Neural progenitor cell (in vitro differentiated cells): ENCODE results near the gene DOK1. TPM values are rescaled to one million over a fixed set of nuclear protein-coding genes. Genes with fewer than 3 reads are reported as not detected.

ENCODE experiments used
- DNase-seq: peaks from one replicate; pipeline ENCODE4 v3.0.0-alpha.2; 2016; ENCODE audit warnings: low spot score
- H2AFZ ChIP-seq: fragments of 200-600 bp; sonication (generic); replicated peaks from 2 replicates; pipeline ENCODE4 v1.6.1; 2016; ENCODE audit warnings: antibody characterized with exemption
- H3F3A ChIP-seq: fragments of 200-600 bp; sonication (generic); 2 replicates; pipeline ENCODE4 v1.6.1; 2016; ENCODE audit warnings: antibody characterized with exemption, low read depth
- H3K27ac ChIP-seq: fragments of 200-600 bp; sonication (generic); 2 replicates; pipeline ENCODE4 v1.5.1; 2016; ENCODE audit warnings: mild to moderate bottlenecking
- H3K27me3 ChIP-seq: fragments of 200-600 bp; sonication (generic); 2 replicates; pipeline ENCODE4 v1.6.1; 2016; ENCODE audit warnings: mild to moderate bottlenecking, moderate library complexity
- H3K36me3 ChIP-seq: fragments of 200-600 bp; sonication (generic); 2 replicates; pipeline ENCODE4 v1.5.1; 2016
- H3K4me1 ChIP-seq: fragments of 200-600 bp; sonication (generic); 2 replicates; pipeline ENCODE4 v1.6.1; 2016; ENCODE audit warnings: mixed run types
- H3K4me2 ChIP-seq: fragments of 200-600 bp; sonication (generic); 2 replicates; pipeline ENCODE4 v1.6.1; 2016
- H3K4me3 ChIP-seq: fragments of 200-600 bp; sonication (generic); 2 replicates; pipeline ENCODE4 v1.5.1; 2016
- H3K79me2 ChIP-seq: fragments of 200-600 bp; sonication (generic); 2 replicates; pipeline ENCODE4 v1.6.1; 2016; ENCODE audit warnings: low read depth
- H3K9ac ChIP-seq: fragments of 200-600 bp; sonication (generic); 2 replicates; pipeline ENCODE4 v1.6.1; 2016
- H3K9me3 ChIP-seq: fragments of 200-600 bp; sonication (generic); 2 replicates; pipeline ENCODE4 v1.5.1; 2016; ENCODE audit warnings: low read depth
- H4K20me1 ChIP-seq: fragments of 200-600 bp; sonication (generic); 2 replicates; pipeline ENCODE4 v1.6.1; 2016; ENCODE audit warnings: low read depth
- H3K27ac Mint-ChIP-seq: 3 replicates; pipeline ENCODE4 v1.8.0; 2021; ENCODE audit warnings: mixed read lengths
- H3K27me3 Mint-ChIP-seq: 2 replicates; pipeline ENCODE4 v1.8.0; 2022; ENCODE audit warnings: low read depth, mild to moderate bottlenecking, inconsistent platforms, moderate library complexity, mixed read lengths; ENCODE audit not compliant: insufficient read depth
- H3K36me3 Mint-ChIP-seq: 3 replicates; pipeline ENCODE4 v1.8.0; 2021; ENCODE audit warnings: mixed read lengths
- H3K4me1 Mint-ChIP-seq: 3 replicates; pipeline ENCODE4 v1.8.0; 2021; ENCODE audit warnings: mixed read lengths
- H3K4me3 Mint-ChIP-seq: 3 replicates; pipeline ENCODE4 v1.8.0; 2021; ENCODE audit warnings: mild to moderate bottlenecking, moderate library complexity, mixed read lengths
- H3K9me3 Mint-ChIP-seq: 3 replicates; pipeline ENCODE4 v1.8.0; 2020; ENCODE audit warnings: mixed read lengths
- EZH2 ChIP-seq: fragments of 200-600 bp; sonication (generic); IDR thresholded peaks from 2 replicates; pipeline ENCODE4 v1.6.1; 2017; ENCODE audit warnings: antibody characterized with exemption, mild to moderate bottlenecking, moderate library complexity
- EZH2phosphoT487 ChIP-seq: fragments of 200-600 bp; sonication (generic); IDR thresholded peaks from 2 replicates; pipeline ENCODE4 v1.6.1; 2017; ENCODE audit warnings: antibody characterized with exemption
- total RNA-seq: library from RNA; depleted of rRNA; stranded (reverse); fragments of >200 nt; gene quantifications from 2 replicates; pipeline ENCODE4 v1.2.3, GENCODE V29; 2015; ENCODE audit warnings: low replicate concordance
- TF ChIP-seq, protein P1 (sequence below): fragments of 200-600 bp; sonication (generic); IDR thresholded peaks from 2 replicates; pipeline ENCODE4 v1.5.1; 2017; ENCODE audit warnings: antibody characterized with exemption, mild to moderate bottlenecking

DOK1 gene
- total RNA-seq, 1 donor from 2014 or later, result 3.4 TPM

DNA sequence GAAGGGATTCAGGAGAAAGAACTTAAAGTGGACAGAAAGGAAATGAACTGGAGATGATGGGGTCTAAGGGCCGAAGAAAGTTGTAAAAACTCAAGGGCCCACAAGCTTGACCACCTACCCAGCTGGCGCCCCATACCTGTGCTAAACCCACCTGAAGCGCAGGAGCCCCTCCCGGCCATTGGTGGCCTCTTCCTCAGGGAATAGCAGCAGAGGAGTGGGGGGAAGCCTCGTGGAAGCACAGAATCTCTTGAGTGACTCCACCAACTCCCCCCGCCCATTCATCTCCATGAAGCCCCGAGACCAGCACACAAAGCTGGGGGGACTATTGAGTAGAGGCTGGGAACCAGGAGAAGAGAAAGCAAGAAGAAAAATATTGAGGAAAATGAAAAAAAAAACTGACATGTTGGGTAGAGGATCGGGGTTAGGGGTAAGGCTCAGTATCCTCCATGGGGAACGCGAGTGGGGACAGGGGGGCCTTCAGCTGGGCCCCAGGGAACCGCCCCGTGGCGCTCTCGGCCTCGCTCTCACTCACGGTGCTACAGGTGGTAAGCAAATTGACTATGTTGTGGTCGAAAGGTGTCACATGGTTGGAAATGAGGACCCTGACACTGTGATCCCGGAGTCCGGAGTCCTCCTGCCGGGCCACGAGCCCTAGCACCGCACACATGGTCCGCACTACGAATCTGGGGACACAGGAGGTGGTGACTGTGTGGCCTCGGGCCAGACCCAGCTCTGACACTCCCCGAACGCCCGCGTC lies 25.7 kb upstream of the DOK1 start:
- Histone ChIP-seq H3K9ac (peak overlapping the region; percentile 92), H3F3A (peaks cover 12% of the 10 kb centered on the region), H3K36me3 (no peaks in the 10 kb centered on the region), H3K27me3 (no peaks in the 10 kb centered on the region), H3K27ac (peak overlapping the region; percentile 17), H3K4me1 (peaks cover 16% of the 10 kb centered on the region), H4K20me1 (no peaks in the 10 kb centered on the region), H2AFZ (peak overlapping the region; percentile 88), H3K9me3 (no peaks in the 10 kb centered on the region), H3K4me3 (peak overlapping the region; percentile 97), H3K79me2 (peaks cover 35% of the 10 kb centered on the region), H3K4me2 (peak overlapping the region; percentile 98)
- peaks cover 30% of the 10 kb centered on the region for H3K36me3 Mint-ChIP-seq
- H3K9me3 Mint-ChIP-seq, result no peaks in the 10 kb centered on the region
- DNase-seq, result no peak
- no peak for TF ChIP-seq EZH2phosphoT487
- TF ChIP-seq, protein P1, sequence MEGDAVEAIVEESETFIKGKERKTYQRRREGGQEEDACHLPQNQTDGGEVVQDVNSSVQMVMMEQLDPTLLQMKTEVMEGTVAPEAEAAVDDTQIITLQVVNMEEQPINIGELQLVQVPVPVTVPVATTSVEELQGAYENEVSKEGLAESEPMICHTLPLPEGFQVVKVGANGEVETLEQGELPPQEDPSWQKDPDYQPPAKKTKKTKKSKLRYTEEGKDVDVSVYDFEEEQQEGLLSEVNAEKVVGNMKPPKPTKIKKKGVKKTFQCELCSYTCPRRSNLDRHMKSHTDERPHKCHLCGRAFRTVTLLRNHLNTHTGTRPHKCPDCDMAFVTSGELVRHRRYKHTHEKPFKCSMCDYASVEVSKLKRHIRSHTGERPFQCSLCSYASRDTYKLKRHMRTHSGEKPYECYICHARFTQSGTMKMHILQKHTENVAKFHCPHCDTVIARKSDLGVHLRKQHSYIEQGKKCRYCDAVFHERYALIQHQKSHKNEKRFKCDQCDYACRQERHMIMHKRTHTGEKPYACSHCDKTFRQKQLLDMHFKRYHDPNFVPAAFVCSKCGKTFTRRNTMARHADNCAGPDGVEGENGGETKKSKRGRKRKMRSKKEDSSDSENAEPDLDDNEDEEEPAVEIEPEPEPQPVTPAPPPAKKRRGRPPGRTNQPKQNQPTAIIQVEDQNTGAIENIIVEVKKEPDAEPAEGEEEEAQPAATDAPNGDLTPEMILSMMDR, result no peak
- no peak for TF ChIP-seq EZH2
- peaks cover 32% of the 10 kb centered on the region for H3K4me1 Mint-ChIP-seq
- H3K27ac Mint-ChIP-seq, result peak overlapping the region; percentile 97
- peak overlapping the region; percentile 96 for H3K4me3 Mint-ChIP-seq
- peaks cover 7% of the 10 kb centered on the region for H3K27me3 Mint-ChIP-seq

- H3K36me3 Mint-ChIP-seq, result peaks cover 32% of the 10 kb centered on the region
- peak; percentile 100 for DNase-seq
- Histone ChIP-seq H3K4me2 (peak within 1 kb of the TSS; percentile 98), H3K9ac (peak within 1 kb of the TSS; percentile 92), H2AFZ (peak within 1 kb of the TSS; percentile 88), H3K4me1 (peaks cover 16% of the 10 kb centered on the region), H3K36me3 (no peaks in the 10 kb centered on the region), H3K27me3 (no peaks in the 10 kb centered on the region), H3K4me3 (peak within 1 kb of the TSS; percentile 97), H3K9me3 (no peaks in the 10 kb centered on the region), H3F3A (peaks cover 12% of the 10 kb centered on the region), H3K27ac (peak within 1 kb of the TSS; percentile 17), H3K79me2 (peaks cover 35% of the 10 kb centered on the region), H4K20me1 (no peaks in the 10 kb centered on the region)
- H3K9me3 Mint-ChIP-seq, result no peaks in the 10 kb centered on the region
- TF ChIP-seq EZH2phosphoT487, result no peak
- TF ChIP-seq, protein P1, result no peak
- no peak for TF ChIP-seq EZH2
- H3K4me3 Mint-ChIP-seq, result peak within 1 kb of the TSS; percentile 96
- H3K27me3 Mint-ChIP-seq, result peaks cover 7% of the 10 kb centered on the region
- peak within 1 kb of the TSS; percentile 97 for H3K27ac Mint-ChIP-seq
- peaks cover 32% of the 10 kb centered on the region for H3K4me1 Mint-ChIP-seq
These were observed 24.9 kb upstream of the DOK1 start, which contains the start of the genes AUP1 and HTRA2 for GRCh38 chr2:74529357-74530238. AUP1 (minus strand) TSS chr2:74529706; CDS start chr2:74529629, 77 bp downstream. HTRA2 (plus strand) TSS chr2:74529933; CDS start chr2:74530007, 74 bp downstream.

DNA sequence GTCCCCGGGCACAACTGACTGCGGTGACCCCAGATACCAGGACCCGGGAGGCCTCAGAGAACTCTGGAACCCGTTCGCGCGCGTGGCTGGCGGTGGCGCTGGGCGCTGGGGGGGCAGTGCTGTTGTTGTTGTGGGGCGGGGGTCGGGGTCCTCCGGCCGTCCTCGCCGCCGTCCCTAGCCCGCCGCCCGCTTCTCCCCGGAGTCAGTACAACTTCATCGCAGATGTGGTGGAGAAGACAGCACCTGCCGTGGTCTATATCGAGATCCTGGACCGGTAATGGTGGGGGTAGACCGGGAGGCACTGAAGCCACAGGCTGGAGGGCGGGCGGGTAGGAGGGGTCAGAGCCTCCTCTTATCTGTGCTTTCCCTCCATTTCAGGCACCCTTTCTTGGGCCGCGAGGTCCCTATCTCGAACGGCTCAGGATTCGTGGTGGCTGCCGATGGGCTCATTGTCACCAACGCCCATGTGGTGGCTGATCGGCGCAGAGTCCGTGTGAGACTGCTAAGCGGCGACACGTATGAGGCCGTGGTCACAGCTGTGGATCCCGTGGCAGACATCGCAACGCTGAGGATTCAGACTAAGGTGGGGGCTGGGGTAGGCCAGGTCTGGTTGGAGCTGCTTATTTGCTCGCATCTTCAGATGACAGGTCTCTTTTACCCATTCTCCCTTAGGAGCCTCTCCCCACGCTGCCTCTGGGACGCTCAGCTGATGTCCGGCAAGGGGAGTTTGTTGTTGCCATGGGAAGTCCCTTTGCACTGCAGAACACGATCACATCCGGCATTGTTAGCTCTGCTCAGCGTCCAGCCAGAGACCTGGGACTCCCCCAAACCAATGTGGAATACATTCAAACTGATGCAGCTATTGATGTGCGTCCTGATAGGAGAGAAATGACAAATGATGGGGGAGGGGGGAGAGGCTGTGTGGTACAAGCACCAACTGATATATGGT lies 24.0 kb upstream of the DOK1 start:
- H3K4me2 ChIP-seq, result peak overlapping the region; percentile 92
- peaks cover 35% of the 10 kb centered on the region for H3K79me2 ChIP-seq
- H3K36me3 ChIP-seq, result no peaks in the 10 kb centered on the region
- no peak overlapping the region for H3K27ac Mint-ChIP-seq
- peak overlapping the region; percentile 68 for H2AFZ ChIP-seq
- H3K9me3 ChIP-seq, result no peaks in the 10 kb centered on the region
- no peaks in the 10 kb centered on the region for H4K20me1 ChIP-seq
- no peaks in the 10 kb centered on the region for H3K9me3 Mint-ChIP-seq
- H3F3A ChIP-seq, result peaks cover 12% of the 10 kb centered on the region
- peaks cover 32% of the 10 kb centered on the region for H3K4me1 Mint-ChIP-seq
- H3K9ac ChIP-seq, result peak overlapping the region; percentile 29
- H3K27me3 ChIP-seq, result no peaks in the 10 kb centered on the region
- DNase-seq, result peak; percentile 53
- peaks cover 16% of the 10 kb centered on the region for H3K4me1 ChIP-seq
- H3K36me3 Mint-ChIP-seq, result peaks cover 32% of the 10 kb centered on the region
- peak overlapping the region; percentile 96 for H3K4me3 Mint-ChIP-seq
- peak overlapping the region; percentile 97 for H3K4me3 ChIP-seq
- peaks cover 7% of the 10 kb centered on the region for H3K27me3 Mint-ChIP-seq
- no peak overlapping the region for H3K27ac ChIP-seq
- TF ChIP-seq, protein P1, result no peak
- TF ChIP-seq EZH2, result no peak
- no peak for TF ChIP-seq EZH2phosphoT487
